ENCODE measurements around the gene GPR15LG. TPM values are rescaled to one million over a fixed set of nuclear protein-coding genes. Genes with fewer than 3 reads are reported as not detected.
"Not testable (repeated sequence)": the region's sequence is repeated elsewhere in the genome, so short reads cannot be mapped to it uniquely, and the experiment has no call there.

The GPR15LG gene
- total and polyA plus RNA-seq, 4 donors = 0.59 to 1.0 TPM; not detected in 2

- H3K27ac ChIP-seq (ENCODE audit: low read depth in 1 of 2, low read length in 2 of 2); H3K4me3 ChIP-seq (ENCODE audit: low read length in 2 of 2); H3K9me3 ChIP-seq (ENCODE audit: control insufficient read depth, low read length); intact Hi-C loops (cut with DNase I); H3K27me3 ChIP-seq (ENCODE audit: control insufficient read depth in 1 of 2, insufficient read depth in 2 of 2, low read length in 1 of 2); ATAC-seq (ENCODE audit: low FRiP score); H3K4me1 ChIP-seq (ENCODE audit: control insufficient read depth in 1 of 2, insufficient read depth in 2 of 2, low read length in 2 of 2); DNase-seq; H3K36me3 ChIP-seq (ENCODE audit: control insufficient read depth in 1 of 2, insufficient read depth in 2 of 2, low read length in 1 of 2): not testable (repeated sequence)
- WGBS, 2 donors = 85 to 89% methylated on average over 20 of the region's 21 CpGs
Measured at GRCh38 chr10:84171700-84172466, 1.7 kb upstream of the GPR15LG start.

- WGBS, 2 donors = 91 to 94% methylated on average over 9 of the region's 9 CpGs
- no peak for ATAC-seq (ENCODE audit: low FRiP score)
Measured at GRCh38 chr10:84172467-84173356, 889 bp upstream of the GPR15LG start.

GRCh38 chr10:84175436-84175835 lies 1.8 kb downstream of the GPR15LG start:
- Histone ChIP-seq H3K4me3 (ENCODE audit: low read length in 2 of 2) (no peak overlapping the region), H3K27ac (ENCODE audit: low read depth in 1 of 2, low read length in 2 of 2) (no peak overlapping the region), H3K36me3 (ENCODE audit: control insufficient read depth in 1 of 2, insufficient read depth in 2 of 2, low read length in 1 of 2) (no peaks in the 10 kb centered on the region), H3K27me3 (ENCODE audit: control insufficient read depth in 1 of 2, insufficient read depth in 2 of 2, low read length in 1 of 2) (no peaks in the 10 kb centered on the region), H3K9me3 (ENCODE audit: control insufficient read depth, low read length) (no peaks in the 10 kb centered on the region), H3K4me1 (ENCODE audit: control insufficient read depth in 1 of 2, insufficient read depth in 2 of 2, low read length in 2 of 2) (no peaks in the 10 kb centered on the region)
- intact Hi-C loops (cut with DNase I) = no loop called here
- 83 to 84% methylated on average over 6 of the region's 6 CpGs for WGBS, 2 donors
- no peak for ATAC-seq (ENCODE audit: low FRiP score)
- no peak for DNase-seq

More at GRCh38 chr10:84172467-84173356, 889 bp upstream of the GPR15LG start:
- Histone ChIP-seq H3K27ac (ENCODE audit: low read depth in 1 of 2, low read length in 2 of 2) (no peak overlapping the region), H3K9me3 (ENCODE audit: control insufficient read depth, low read length) (no peaks in the 10 kb centered on the region), H3K36me3 (ENCODE audit: control insufficient read depth in 1 of 2, insufficient read depth in 2 of 2, low read length in 1 of 2) (no peaks in the 10 kb centered on the region), H3K4me1 (ENCODE audit: control insufficient read depth in 1 of 2, insufficient read depth in 2 of 2, low read length in 2 of 2) (no peaks in the 10 kb centered on the region), H3K4me3 (ENCODE audit: low read length in 2 of 2) (no peak overlapping the region), H3K27me3 (ENCODE audit: control insufficient read depth in 1 of 2, insufficient read depth in 2 of 2, low read length in 1 of 2) (no peaks in the 10 kb centered on the region)
- intact Hi-C loops (cut with DNase I) = no loop called here
- no peak for DNase-seq

- Histone ChIP-seq H3K27me3 (ENCODE audit: control insufficient read depth in 1 of 2, insufficient read depth in 2 of 2, low read length in 1 of 2) (no peaks in the 10 kb centered on the region), H3K4me1 (ENCODE audit: control insufficient read depth in 1 of 2, insufficient read depth in 2 of 2, low read length in 2 of 2) (no peaks in the 10 kb centered on the region), H3K36me3 (ENCODE audit: control insufficient read depth in 1 of 2, insufficient read depth in 2 of 2, low read length in 1 of 2) (no peaks in the 10 kb centered on the region), H3K4me3 (ENCODE audit: low read length in 2 of 2) (no peak overlapping the region), H3K27ac (ENCODE audit: low read depth in 1 of 2, low read length in 2 of 2) (no peak overlapping the region), H3K9me3 (ENCODE audit: control insufficient read depth, low read length) (no peaks in the 10 kb centered on the region)
- WGBS, 2 donors = 82 to 92% methylated on average over 4 of the region's 4 CpGs
- intact Hi-C loops (cut with DNase I) = no loop called here
- DNase-seq (no peak), ATAC-seq (ENCODE audit: low FRiP score) (no peak)
Measured at GRCh38 chr10:84176351-84176750, 2.8 kb downstream of the GPR15LG start.

- H3K36me3 ChIP-seq (ENCODE audit: control insufficient read depth in 1 of 2, insufficient read depth in 2 of 2, low read length in 1 of 2) = no peaks in the 10 kb centered on the region
- no peak overlapping the region for H3K27ac ChIP-seq (ENCODE audit: low read depth in 1 of 2, low read length in 2 of 2)
- H3K27me3 ChIP-seq (ENCODE audit: control insufficient read depth in 1 of 2, insufficient read depth in 2 of 2, low read length in 1 of 2) = no peaks in the 10 kb centered on the region
- no peak for ATAC-seq (ENCODE audit: low FRiP score)
- no peaks in the 10 kb centered on the region for H3K4me1 ChIP-seq (ENCODE audit: control insufficient read depth in 1 of 2, insufficient read depth in 2 of 2, low read length in 2 of 2)
- no peaks in the 10 kb centered on the region for H3K9me3 ChIP-seq (ENCODE audit: control insufficient read depth, low read length)
- H3K4me3 ChIP-seq (ENCODE audit: low read length in 2 of 2) = no peak overlapping the region
- DNase-seq = no peak
- intact Hi-C loops (cut with DNase I) = no loop called here
- 86 to 89% methylated on average over 4 of the region's 4 CpGs for WGBS, 2 donors
Measured at GRCh38 chr10:84176836-84177474, 3.4 kb downstream of the GPR15LG start.

- Histone ChIP-seq H3K4me1 (ENCODE audit: control insufficient read depth in 1 of 2, insufficient read depth in 2 of 2, low read length in 2 of 2) (no peaks in the 10 kb centered on the region), H3K9me3 (ENCODE audit: control insufficient read depth, low read length) (no peaks in the 10 kb centered on the region), H3K27me3 (ENCODE audit: control insufficient read depth in 1 of 2, insufficient read depth in 2 of 2, low read length in 1 of 2) (no peaks in the 10 kb centered on the region), H3K27ac (ENCODE audit: low read depth in 1 of 2, low read length in 2 of 2) (no peak overlapping the region), H3K4me3 (ENCODE audit: low read length in 2 of 2) (no peak overlapping the region), H3K36me3 (ENCODE audit: control insufficient read depth in 1 of 2, insufficient read depth in 2 of 2, low read length in 1 of 2) (no peaks in the 10 kb centered on the region)
- WGBS, 2 donors = 50 to 61% methylated on average over 8 of the region's 8 CpGs
- DNase-seq = no peak
- no peak for ATAC-seq (ENCODE audit: low FRiP score)
- intact Hi-C loops (cut with DNase I) = no loop called here
Measured at GRCh38 chr10:84177541-84178141, 4.0 kb downstream of the GPR15LG start.

- intact Hi-C loops (cut with DNase I) = no loop called here
- Histone ChIP-seq H3K27me3 (ENCODE audit: control insufficient read depth in 1 of 2, insufficient read depth in 2 of 2, low read length in 1 of 2) (no peaks in the 10 kb centered on the region), H3K27ac (ENCODE audit: low read depth in 1 of 2, low read length in 2 of 2) (no peak overlapping the region), H3K4me1 (ENCODE audit: control insufficient read depth in 1 of 2, insufficient read depth in 2 of 2, low read length in 2 of 2) (no peaks in the 10 kb centered on the region), H3K9me3 (ENCODE audit: control insufficient read depth, low read length) (no peaks in the 10 kb centered on the region), H3K36me3 (ENCODE audit: control insufficient read depth in 1 of 2, insufficient read depth in 2 of 2, low read length in 1 of 2) (no peaks in the 10 kb centered on the region), H3K4me3 (ENCODE audit: low read length in 2 of 2) (no peak overlapping the region)
- no peak for ATAC-seq (ENCODE audit: low FRiP score)
- 91 to 94% methylated on average over 3 of the region's 3 CpGs for WGBS, 2 donors
- DNase-seq = no peak
Measured at GRCh38 chr10:84178160-84178609, 4.6 kb downstream of the GPR15LG start.

GRCh38 chr10:84179059-84179710 lies 5.6 kb downstream of the GPR15LG start:
- Histone ChIP-seq H3K27ac (ENCODE audit: low read depth in 1 of 2, low read length in 2 of 2) (no peak overlapping the region), H3K4me1 (ENCODE audit: control insufficient read depth in 1 of 2, insufficient read depth in 2 of 2, low read length in 2 of 2) (no peaks in the 10 kb centered on the region), H3K27me3 (ENCODE audit: control insufficient read depth in 1 of 2, insufficient read depth in 2 of 2, low read length in 1 of 2) (no peaks in the 10 kb centered on the region), H3K9me3 (ENCODE audit: control insufficient read depth, low read length) (no peaks in the 10 kb centered on the region), H3K4me3 (ENCODE audit: low read length in 2 of 2) (no peak overlapping the region), H3K36me3 (ENCODE audit: control insufficient read depth in 1 of 2, insufficient read depth in 2 of 2, low read length in 1 of 2) (no peaks in the 10 kb centered on the region)
- no peak for ATAC-seq (ENCODE audit: low FRiP score)
- 56 to 58% methylated on average over 12 of the region's 12 CpGs for WGBS, 2 donors
- no peak for DNase-seq
- intact Hi-C loops (cut with DNase I) = no loop called here
